ENCODE measurements around the gene MSH5.

The MSH5 gene

DNA sequence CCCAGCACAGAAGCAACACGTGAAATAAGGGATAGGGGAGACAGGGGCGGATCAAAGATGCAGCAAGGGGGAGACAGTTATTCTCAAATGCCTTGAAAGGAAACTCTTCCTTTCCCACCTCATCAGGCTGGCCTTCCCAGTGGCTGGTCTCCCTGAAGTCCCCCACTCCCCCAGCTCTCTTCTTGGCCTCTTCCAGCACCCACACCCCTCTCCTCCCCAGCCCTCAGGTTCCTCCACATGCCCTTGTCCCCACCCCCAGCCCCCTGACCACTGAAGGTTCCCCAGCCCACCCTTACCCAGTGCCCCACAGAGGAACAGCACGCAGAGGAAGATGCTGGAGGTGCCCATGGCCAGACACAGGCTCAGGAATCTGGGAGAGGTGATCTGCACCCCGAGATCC is 26.3 kb upstream of the MSH5 start:
- no peak for DNase-seq (ENCODE audit: low spot score)

DNA sequence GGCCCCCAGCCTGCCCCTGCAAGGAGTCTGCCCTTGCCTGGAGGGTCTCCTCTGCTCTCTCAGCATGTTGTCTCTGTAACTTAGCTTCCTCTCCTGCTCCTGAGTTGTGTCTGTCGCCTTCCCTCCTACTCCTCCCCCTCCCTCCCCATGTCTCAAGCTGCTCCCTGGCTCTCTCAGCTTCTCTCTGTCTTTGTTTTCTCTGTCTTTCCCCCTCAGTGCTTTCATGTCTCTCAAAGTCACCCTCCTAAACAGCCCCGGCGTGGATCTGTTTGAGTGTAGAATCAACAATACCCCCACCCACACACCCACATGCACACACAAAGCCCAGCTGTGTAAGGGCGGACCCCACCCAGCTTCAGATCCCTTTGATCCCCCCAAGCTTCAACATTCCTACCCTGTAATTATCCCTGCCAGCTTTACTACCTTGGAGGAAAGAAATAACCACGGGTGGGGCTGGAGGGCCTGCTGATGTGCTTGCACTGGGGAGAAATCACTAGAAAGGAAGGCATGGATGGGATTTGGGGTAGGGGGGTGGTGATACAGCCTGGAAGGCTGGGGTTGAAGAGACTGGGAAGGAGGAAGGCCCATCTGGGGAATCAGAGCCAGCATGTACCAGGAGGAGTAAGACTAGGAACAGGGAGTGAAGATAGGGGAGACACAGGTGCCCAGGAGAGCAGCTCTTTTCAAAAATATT is 25.7 kb upstream of the MSH5 start:
- no peak for DNase-seq (ENCODE audit: low spot score)

- DNase-seq (ENCODE audit: low spot score) = no peak
Observed at GRCh38 chr6:31715022-31715958, 24.5 kb upstream of the MSH5 start, which contains the start of gene LY6G6D. Gene LY6G6D (plus strand): TSS chr6:31715348. CDS start chr6:31715356, 8 bp downstream.

- no peak for DNase-seq (ENCODE audit: low spot score)
Observed at GRCh38 chr6:31717499-31718222, 22.1 kb upstream of the MSH5 start.

DNA sequence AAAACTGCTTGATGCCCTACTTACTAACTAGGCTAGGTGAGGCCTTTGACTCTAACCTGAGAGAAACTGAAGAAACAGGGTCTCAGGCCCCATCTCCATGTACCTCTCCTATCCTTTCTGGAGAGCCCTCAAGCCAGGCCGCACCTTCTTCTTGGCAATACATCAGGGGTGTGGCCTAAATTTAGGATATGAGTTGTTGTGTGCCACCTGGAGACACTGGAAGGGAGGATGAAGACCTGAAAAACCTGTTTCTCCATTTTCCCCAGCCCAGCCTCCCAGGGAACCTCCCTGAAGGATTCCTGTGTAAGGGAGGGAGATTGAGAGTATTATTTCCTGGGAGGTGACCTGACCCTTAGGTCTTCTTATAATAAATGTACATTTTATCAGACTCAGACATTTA is 21.5 kb upstream of the MSH5 start:
- DNase-seq (ENCODE audit: low spot score) = no peak

DNA sequence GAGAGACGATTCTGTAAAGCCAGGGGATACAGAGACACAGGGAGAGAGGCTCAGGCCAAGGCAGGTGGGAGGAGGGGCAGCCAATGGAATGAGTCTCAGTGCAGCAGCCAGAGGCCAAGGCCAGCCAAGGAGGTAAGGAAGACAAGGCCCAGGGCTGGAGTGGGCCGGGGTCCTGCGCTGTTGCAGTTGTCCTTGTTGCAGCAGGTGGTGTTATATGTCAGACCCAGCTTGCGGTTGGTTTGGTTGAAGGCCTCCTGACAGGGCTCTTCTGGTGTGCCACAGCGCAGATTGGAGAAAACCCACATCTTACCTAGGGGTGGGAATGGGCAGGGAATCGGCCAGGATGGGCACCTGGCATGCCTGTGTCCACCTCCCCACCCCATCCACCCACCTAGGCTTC is 20.8 kb upstream of the MSH5 start:
- DNase-seq (ENCODE audit: low spot score) = no peak

- no peak for DNase-seq (ENCODE audit: low spot score)
Observed at GRCh38 chr6:31720196-31720770, 19.5 kb upstream of the MSH5 start.

DNA sequence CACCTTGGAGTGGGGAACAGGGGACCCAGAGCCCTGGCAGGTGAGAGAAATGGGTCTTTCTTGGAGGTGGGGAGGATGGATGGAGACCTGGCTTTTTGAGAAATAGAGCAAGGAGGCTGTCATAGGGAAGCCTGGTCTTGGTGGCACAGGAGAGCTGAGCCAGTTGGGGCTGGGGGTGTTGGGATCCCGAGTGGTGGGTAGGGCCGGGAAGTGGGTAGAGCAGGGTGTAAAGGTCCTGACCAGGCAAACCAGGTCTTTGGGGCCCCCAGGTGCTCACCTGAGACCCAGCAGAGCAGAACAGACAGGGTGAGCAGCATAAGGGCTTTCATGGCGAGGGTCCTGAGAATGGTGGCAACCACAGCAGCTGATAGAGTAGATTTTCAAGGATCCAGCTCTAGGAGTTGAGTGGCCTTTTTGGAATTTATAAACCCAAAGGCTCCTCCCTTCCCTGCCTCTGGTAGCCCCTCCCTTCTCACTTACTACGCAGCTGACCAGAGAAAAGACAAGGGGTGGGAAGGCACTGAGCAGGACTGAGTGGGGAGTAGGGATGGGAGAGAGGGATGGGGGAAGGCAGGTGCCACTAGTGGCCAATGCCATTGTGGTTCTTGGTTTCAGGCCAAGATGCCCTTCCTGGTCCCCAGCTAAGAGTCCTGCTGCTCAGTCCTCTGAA is 18.3 kb upstream of the MSH5 start, which contains the start of gene LY6G6C:
Gene LY6G6C (minus strand): TSS at position 396 of the 670 bp plus-strand sequence. CDS start 67 bp downstream, at position 329.
- no peak for DNase-seq (ENCODE audit: low spot score)

GRCh38 chr6:31722173-31722572 is 17.6 kb upstream of the MSH5 start:
- no peak for DNase-seq (ENCODE audit: low spot score)

DNA sequence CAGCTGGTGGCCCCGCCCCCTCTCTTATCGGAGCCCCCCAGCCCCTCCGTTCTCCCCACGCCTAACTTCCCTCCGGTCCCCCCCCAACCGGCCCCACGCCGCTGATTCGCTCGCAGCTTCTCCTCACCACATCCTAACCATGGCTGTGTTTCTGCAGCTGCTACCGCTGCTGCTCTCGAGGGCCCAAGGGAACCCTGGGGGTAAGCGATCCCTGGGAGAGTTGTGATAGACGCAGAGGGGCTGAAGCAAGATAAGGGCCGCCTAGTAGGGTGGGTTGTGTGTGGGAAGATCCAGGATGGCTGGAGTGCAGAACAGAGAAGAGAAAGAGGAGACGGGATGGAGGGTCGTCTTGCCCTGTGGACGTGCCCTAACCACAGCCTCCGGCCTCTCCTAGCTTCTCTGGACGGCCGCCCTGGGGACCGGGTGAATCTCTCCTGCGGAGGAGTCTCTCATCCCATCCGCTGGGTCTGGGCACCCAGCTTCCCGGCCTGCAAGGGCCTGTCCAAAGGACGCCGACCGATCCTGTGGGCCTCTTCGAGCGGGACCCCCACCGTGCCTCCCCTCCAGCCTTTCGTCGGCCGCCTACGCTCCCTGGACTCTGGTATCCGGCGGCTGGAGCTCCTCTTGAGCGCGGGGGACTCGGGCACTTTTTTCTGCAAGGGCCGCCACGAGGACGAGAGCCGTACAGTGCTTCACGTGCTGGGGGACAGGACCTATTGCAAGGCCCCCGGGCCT is 16.4 kb upstream of the MSH5 start, which contains the start of gene MPIG6B:
Gene MPIG6B (plus strand): TSS at position 129 of the 735 bp plus-strand sequence. CDS start 11 bp downstream, at position 140.
- DNase-seq (ENCODE audit: low spot score) = no peak

DNA sequence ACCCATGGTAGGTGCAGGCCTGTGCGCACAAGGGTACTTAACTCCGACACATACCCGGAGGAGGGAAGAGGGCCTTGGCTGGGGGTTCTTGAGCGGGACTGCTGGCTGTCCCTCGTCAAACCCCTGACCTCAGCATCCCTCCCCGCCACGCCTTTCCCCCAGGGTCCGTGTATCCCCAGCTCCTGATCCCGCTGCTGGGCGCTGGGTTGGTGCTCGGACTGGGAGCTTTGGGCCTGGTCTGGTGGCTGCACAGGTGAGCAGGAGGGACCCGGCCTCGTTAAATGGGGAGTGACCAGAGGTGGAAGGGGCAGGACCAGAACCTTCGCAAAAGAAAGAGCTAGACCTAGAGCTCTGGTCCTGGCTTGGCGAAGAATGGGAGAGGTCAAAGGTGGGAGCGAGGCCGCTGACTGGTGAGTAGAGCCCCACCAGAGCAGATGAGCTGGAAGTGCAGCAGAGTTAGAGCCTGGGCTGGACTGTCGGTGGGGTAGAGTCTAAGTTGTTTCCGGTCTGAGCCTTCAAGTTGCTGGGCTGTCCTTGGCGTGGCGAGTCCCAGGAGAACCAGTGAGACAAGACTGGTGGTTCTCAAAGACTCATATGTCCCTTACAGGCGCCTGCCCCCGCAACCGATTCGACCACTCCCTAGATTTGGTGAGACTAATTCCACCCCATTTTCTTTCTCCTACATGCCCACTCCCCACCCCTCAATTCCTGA is 15.7 kb upstream of the MSH5 start:
- DNase-seq (ENCODE audit: low spot score) = no peak

DNA sequence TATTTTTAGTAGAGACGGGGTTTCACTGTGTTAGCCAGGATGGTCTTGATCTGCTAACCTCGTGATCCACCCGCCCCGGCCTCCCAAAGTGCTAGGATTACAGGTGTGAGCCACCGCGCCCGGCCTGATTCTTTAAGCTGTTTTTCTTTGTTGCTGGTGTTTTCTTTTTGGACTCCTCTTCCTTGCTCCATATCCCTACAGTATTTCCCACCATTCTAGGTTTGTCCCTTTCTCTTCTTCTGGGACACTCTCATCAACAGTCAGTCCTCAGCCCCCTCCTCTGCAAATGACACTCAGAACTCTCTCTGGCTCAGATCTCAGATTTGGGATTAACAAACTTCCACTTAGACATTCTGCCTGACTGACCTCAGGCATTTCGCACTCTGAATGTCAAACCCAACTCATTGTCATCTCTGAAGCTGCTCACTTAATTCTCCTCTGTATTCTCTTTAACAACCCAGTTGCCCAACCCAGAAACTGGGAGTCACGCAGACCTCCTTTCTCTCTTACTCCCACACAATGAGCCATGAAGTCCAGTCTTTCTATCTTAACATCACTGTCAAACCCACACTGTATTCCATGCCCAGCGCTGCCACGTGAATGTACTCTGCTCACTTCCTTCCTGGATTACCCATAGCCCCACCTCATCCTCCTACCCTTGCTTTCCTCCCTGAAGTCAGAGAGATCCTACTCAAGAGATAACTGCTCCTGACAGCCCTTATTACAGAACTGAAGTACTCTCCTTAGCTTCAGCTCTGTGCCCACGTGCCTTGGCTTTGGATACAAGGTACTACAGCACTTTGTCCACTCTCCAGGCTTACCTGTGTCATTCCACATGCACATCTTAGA is 14.1 kb upstream of the MSH5 start:
- DNase-seq (ENCODE audit: low spot score) = no peak

GRCh38 chr6:31727034-31727716 is 12.6 kb upstream of the MSH5 start:
- peak; percentile 42 for DNase-seq (ENCODE audit: low spot score)

- DNase-seq (ENCODE audit: low spot score) = no peak
Observed at GRCh38 chr6:31727717-31728671, 11.8 kb upstream of the MSH5 start.

DNA sequence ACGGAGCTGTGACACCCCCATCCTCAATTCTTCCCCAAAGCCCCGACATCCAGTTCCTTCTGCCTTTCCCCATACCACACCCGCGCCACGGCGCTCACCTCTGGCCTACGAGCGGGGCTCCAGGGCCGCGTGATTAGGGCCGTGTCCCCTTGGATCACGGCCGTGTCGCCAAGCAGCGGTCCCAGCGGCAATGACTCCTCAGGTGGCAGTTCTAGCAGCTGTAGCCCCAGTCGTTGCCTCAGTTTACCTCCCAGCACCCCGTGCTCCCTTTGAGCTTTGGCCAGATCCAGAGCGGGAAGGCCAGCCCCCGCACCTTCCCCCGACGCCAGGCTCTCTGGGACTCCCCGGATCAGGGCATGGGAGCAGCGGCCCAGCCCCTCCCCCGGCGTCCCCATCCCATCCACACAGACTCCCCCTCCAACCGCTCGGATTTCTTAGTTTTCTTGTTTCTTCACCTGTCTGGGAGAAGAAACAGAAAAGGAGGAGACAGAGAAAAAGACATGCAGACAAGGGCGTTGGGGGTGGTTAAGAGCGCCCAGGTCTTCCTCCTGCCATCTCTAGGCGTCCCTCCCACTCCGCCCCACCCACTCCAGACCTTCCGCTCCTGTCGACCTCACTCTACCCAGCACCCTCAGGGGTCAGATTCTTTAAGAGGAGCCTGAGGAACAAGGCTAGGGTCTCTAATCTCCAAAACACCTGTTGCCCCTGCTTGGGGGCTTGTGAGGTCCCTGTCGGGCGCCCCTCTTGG is 10.9 kb upstream of the MSH5 start, which contains the start of gene DDAH2:
Gene DDAH2 (minus strand): TSS at position 533 of the 748 bp plus-strand sequence. CDS start 138 bp downstream, at position 395.
- DNase-seq (ENCODE audit: low spot score) = no peak

GRCh38 chr6:31729515-31729978 is 10.3 kb upstream of the MSH5 start:
- peak; percentile 80 for DNase-seq (ENCODE audit: low spot score)

Measured in globus pallidus (tissue), 1 donor.